ENCODE data around the gene LRMDA.
"Not testable (repeated sequence)": the region's sequence is repeated elsewhere in the genome, so short reads cannot be mapped to it uniquely, and the experiment has no call there.

The LRMDA gene

GRCh38 chr10:75508239-75508813 is 76.9 kb downstream of the LRMDA start:
- DNase-seq (ENCODE audit: low read depth), result no peak

GRCh38 chr10:75508814-75509306 is 77.4 kb downstream of the LRMDA start:
- no peak for DNase-seq (ENCODE audit: low read depth)

GRCh38 chr10:75509706-75510105 is 78.3 kb downstream of the LRMDA start:
- DNase-seq (ENCODE audit: low read depth), result no peak

DNA sequence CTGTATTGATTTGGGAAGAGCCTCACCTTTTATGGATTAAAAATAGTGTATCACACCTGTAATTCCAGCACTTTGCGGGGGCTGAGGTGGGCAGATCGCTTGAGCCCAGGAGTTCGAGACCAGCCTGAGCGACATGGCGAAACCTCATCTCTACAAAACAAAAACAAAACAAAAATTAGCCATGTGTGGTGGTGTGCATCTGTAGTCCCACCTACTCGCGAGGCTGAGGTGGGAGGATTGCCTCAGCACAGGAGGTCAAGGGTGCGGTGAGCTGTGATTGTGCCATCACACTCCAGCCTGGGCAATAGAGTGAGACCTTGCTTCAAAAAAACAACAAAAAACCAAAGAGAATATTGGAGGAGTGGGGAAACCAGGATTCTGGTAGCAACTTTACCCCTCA is 79.6 kb downstream of the LRMDA start:
- DNase-seq (ENCODE audit: low read depth), result no peak

GRCh38 chr10:75512203-75512933 is 80.9 kb downstream of the LRMDA start:
- DNase-seq (ENCODE audit: low read depth), result no peak

DNA sequence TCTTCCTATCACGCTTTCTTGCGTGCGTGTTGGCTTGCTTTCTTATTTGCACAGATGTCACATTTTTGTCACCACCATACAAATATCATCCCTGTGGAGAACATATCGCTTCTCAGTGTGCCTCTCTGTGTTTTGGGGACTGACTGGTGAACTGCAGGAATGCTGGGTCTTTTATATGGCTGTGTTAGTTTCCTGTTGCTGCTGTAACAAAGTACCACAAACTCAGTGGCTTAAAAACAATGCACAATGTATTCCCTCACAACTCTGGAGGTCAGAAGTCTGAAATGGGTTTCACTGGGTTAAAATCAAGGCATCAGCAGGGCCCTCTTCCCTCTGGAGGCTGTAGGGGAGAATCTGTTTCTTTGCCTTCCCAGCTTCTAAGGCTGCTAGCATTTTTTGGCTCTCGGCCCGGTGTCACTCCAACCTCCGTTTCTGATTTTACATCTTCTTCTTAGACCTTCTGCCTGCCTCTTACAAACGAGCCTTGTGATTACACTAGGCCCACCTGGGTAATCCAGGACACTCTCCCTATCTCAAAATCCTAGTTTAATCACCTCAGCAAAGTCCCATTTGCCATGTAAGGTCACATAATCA is 82.0 kb downstream of the LRMDA start:
- DNase-seq (ENCODE audit: low read depth), result no peak

GRCh38 chr10:75514830-75515229 is 83.4 kb downstream of the LRMDA start:
- DNase-seq (ENCODE audit: low read depth), result no peak

DNA sequence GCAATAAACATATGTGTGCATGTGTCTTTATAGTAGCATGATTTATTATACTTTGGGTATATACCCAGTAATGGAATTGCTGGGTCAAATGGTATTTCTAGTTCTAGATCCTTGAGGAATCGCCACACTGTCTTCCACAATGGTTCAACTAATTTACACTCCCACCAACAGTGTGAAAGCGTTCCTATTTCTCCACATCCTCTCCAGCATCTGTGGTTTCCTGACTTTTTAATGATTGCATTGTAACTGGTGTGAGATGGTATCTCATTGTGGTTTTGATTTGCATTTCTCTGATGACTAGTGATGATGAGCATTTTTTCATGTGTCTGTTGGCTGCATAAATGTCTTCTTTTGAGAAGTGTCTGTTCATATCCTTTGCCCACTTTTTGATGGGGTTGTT is 84.7 kb downstream of the LRMDA start:
- not testable (repeated sequence) for DNase-seq (ENCODE audit: low read depth)

GRCh38 chr10:75519213-75519612 is 87.8 kb downstream of the LRMDA start:
- not testable (repeated sequence) for DNase-seq (ENCODE audit: low read depth)

DNA sequence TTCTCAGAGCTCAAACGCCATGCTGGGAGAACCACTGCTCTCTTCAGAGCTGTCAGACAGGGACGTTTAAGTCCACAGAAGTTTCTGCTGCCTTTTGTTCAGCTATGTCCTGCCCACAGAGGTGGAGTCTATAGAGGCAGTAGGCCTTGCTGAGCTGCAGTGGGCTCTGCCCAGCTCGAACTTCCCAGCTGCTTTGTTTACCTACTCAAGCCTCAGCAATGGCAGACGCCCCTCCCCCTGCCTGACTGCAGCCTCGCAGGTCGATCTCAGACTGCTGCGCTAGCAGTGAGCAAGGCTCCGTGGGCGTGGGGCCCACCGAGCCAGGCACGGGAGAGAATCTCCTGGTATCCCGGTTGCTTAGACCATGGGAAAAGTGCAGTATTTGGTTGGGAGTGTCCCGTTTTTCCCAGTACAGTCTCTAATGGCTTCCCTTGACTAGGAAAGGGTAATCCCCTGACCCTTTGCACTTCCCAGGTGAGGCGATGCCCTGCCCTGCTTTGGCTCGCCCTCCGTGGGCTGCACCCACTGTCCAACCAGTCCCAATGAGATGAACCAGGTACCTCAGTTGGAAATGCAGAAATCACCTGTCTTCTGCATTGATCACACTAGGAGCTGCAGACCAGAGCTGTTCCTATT is 89.9 kb downstream of the LRMDA start:
- DNase-seq (ENCODE audit: low read depth), result not testable (repeated sequence)

DNA sequence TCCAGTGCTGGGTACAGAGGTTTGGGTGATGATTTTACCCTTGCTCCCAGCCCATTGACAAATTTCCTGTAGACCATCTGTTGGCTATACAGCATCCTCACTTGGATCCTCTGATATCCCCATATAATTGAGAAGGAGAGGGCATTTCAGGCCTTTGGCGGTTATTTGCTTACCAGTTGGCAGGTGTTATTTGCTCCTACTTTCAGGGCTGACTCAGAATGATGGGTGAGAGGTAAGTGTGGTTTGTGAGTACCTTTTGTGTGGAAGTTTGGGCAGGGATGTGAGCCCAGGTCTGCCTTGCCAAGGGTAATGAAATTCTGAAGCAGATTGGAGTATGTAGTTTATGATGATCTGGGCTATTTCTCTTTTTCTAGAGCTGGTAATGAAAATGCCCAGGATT is 93.6 kb downstream of the LRMDA start:
- DNase-seq (ENCODE audit: low read depth), result no peak

GRCh38 chr10:75525646-75526045 is 94.2 kb downstream of the LRMDA start:
- no peak for DNase-seq (ENCODE audit: low read depth)

- DNase-seq (ENCODE audit: low read depth), result no peak
These were observed 96.1 kb downstream of the LRMDA start for GRCh38 chr10:75527542-75527941.

- no peak for DNase-seq (ENCODE audit: low read depth)
These were observed 97.0 kb downstream of the LRMDA start for GRCh38 chr10:75528392-75528791.

DNA sequence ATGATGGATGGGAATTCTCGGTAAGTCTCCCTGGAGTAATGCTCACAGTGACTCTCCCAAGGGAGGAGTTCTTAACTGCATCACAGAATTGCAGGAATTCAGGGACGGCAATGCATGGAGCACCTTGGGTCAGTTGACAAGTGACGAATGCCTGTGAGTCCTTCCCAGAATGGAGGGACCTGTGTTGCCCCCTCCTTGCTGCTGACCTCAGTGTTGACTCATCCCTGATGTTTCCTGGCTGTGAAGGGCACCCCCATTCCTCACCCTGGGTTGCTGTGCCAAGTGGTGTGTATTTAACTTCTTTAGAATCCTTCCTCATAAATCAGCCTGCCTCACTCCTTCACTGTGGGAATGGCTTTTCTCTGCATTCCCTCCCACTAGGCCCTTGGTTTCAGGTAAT is 98.9 kb downstream of the LRMDA start:
- DNase-seq (ENCODE audit: low read depth), result no peak

DNA sequence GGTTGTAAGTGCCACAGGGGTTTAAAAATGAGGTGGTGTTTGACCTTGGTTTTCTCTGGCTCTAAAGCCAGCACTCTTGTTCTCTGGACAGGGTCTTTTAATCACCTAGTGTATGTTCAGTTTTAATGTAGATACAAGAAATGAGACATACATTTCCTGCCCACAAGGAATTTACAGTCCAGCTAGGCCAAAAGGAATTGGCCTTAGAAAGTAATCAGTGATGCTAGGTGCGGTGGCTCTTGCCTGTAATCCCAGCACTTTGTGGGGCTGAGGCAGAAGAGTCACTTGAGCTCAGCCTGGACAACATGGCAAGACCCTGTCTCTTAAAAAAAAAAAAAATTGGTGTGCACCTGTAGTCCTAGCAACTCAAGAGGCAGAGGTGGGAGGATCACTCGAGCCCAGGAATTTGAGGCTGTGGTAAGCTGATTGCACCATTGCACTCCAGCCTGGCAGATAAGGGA is 100.2 kb downstream of the LRMDA start:
- no peak for DNase-seq (ENCODE audit: low read depth)

GRCh38 chr10:75532253-75532924 is 101.0 kb downstream of the LRMDA start:
- DNase-seq (ENCODE audit: low read depth), result no peak

DNA sequence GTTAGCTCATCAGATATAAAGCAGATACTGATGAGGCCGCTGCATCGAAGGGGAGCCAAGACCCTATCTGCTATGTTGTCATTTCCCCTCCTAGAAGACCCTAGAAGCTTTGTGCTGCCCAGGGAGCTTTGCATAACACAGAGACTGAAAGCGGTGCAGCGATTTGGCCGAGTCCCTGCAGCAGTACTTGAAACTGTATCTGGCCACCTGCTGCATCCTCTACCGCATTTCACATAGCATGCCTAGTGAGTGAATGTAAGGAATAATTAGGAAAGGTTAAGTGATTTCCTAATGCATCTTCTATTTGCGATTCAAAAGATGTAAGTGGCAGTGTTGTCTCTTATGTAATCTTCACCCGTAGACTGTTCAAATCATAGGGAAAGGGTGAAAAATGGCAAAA is 106.7 kb downstream of the LRMDA start:
- DNase-seq (ENCODE audit: low read depth), result no peak

DNA sequence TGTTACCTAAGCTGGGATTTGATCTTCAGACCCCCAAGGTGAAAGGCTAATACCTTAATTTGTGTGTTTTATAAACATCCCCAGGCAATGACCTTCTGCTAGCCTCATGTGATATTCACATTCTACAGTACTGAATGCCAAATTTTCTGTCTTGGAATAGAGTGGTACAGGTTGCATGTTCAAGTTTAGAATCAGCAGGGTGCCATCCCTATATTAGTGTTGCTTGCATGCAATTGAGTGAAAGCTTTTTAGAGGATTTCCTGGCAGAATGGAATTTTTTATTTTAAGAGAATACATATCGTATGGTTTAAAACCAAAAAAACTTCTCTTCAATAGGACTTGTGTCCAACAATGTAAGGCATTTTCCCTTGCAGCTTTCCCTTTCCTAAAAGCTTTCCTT is 107.3 kb downstream of the LRMDA start:
- no peak for DNase-seq (ENCODE audit: low read depth)

DNA sequence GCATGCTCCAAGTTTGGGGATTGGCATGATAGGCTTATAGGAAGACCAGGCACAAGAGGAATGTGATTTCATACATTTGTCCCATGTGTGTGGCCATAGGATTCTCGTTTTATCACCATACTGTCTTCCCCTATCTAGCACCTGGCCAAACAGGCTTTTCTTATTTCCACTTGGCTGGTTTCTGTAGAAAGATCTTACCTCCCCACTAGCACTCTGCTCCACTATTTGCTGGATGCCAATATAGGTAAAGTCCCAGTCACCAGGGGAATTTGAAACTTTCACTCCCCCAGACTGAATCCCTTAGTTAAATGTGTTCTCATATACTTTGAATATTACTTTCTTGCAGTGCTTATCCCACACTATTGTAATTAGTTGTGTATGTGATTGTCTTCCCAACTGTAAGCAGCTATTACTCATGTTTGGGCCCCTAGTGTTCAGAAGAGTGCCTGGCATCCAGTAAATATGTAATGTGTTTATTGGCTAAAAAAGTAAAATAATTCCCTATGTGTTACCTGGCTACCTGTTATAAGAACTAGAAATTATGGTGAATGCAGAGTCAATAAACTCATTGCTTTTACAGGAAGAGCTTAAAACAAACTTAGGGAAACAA is 109.0 kb downstream of the LRMDA start:
- no peak for DNase-seq (ENCODE audit: low read depth)

- no peak for DNase-seq (ENCODE audit: low read depth)
These were observed 109.6 kb downstream of the LRMDA start for GRCh38 chr10:75540981-75541380.

DNA sequence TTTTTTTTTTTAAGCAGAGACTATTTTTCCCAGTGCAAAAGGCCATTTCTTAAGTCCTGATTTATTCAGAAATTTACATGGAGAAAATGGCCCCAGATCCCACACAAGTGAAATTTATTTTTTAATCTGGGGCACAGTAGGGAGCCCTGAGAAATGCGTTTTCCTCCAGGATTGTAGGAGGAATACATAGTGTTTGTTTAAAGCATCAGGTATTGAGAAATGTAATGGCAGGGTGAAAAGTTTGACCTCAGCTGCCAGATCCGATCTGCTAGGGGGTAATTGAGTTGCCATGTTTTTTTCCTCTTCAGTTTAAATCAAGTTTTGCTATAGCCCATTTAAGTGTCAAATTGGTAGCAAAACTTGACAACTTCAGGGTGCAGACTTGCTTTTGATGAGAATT is 110.0 kb downstream of the LRMDA start:
- DNase-seq (ENCODE audit: low read depth), result no peak

Measured in stimulated activated CD8-positive, alpha-beta memory T cell treated with anti-CD3 and anti-CD28 coated beads, Interleukin-15, amount 100 ng/mL, for 1 hour (primary cell).